K562 (cell line): ENCODE data around the gene DAGLA. TPM values are rescaled to one million over a fixed set of nuclear protein-coding genes. Genes with fewer than 3 reads are reported as not detected.

Source experiments
- ATAC-seq: fragments of 200-7000 bp; cut with Tn5 transposase; 3 replicates; pipeline ENCODE4 v1.9.1; 2020; ENCODE audit warnings: moderate library complexity
- BruUV-seq: library from RNA; stranded (reverse); fragments of 400-500 nt; replicated peaks from 2 replicates; lab custom pipeline; 2021; lab: Mats Ljungman, UMichigan
- CTCF ChIA-PET: fragments of 300-600 bp; formaldehyde crosslinking; extraction: SDS; loops from one replicate; lab custom pipeline; 2021; ENCODE audit warnings: low intra/inter-chr PET ratio; lab: Yijun Ruan, JAX
- POLR2A ChIA-PET: fragments of 300-600, 350-650 bp; sonication (Branson Sonifier 250); formaldehyde crosslinking; extraction: SDS; loops from one replicate; lab custom pipeline; 2021; ENCODE audit warnings: antibody characterized with exemption, inconsistent platforms; lab: Yijun Ruan, JAX
- DNase-seq, 4 experiments: peaks; one replicate each; pipeline versions ENCODE4 v3.0.0 to v3.0.0-alpha.2; 2011 to 2018; ENCODE audit warnings: low spot score in 3 of 4, mixed read lengths in 3 of 4; ENCODE audit errors: extremely low read depth in 1 of 4
- FAIRE-seq: peaks from 2 replicates; lab custom pipeline; 2011; peaks lifted over from hg19 to GRCh38; lab: Jason Lieb, UNC
- H2AFZ ChIP-seq: 2 replicates; pipeline ENCODE4 v1.6.0; 2011; ENCODE audit warnings: low read depth, low read length, control low read depth, inconsistent platforms
- H3K27ac ChIP-seq: fragments of 200-600 bp; 3 replicates; pipeline ENCODE4 v1.8.0; 2011; ENCODE audit warnings: low read depth, mild to moderate bottlenecking, control low read depth, inconsistent platforms, low read length, moderate library complexity, mixed read lengths; ENCODE audit errors: extremely low read depth
- H3K27me3 ChIP-seq, 2 experiments: fragments of 300-600 bp in 1 of 2; 2 replicates in 1 of 2; 3 replicates in 1 of 2; pipeline versions ENCODE4 v1.6.0 to v1.8.0; 2011; ENCODE audit warnings: inconsistent platforms in 2 of 2, low read length in 2 of 2, mild to moderate bottlenecking in 1 of 2, mixed read lengths in 1 of 2, moderate library complexity in 1 of 2; ENCODE audit not compliant: control insufficient read depth in 2 of 2, insufficient read depth in 2 of 2
- H3K36me3 ChIP-seq: fragments of 300-600 bp; 3 replicates; pipeline ENCODE4 v1.8.0; 2011; ENCODE audit warnings: mild to moderate bottlenecking, low read length, inconsistent platforms; ENCODE audit not compliant: control insufficient read depth, insufficient read depth
- H3K4me1 ChIP-seq, 2 experiments: fragments of 200-600 bp in 1 of 2; replicated peaks in 1 of 2; 2 replicates in 1 of 2; 3 replicates in 1 of 2; pipeline versions ENCODE4 v1.5.1 to v1.8.0; 2011; ENCODE audit warnings: inconsistent platforms in 2 of 2, low read length in 2 of 2, mild to moderate bottlenecking in 1 of 2, mixed read lengths in 1 of 2, moderate library complexity in 1 of 2; ENCODE audit not compliant: control insufficient read depth in 2 of 2, insufficient read depth in 2 of 2
- H3K4me2 ChIP-seq: 2 replicates; pipeline ENCODE4 v1.6.1; 2011; ENCODE audit warnings: low read length, control low read depth, inconsistent platforms, mixed read lengths; ENCODE audit not compliant: insufficient read depth
- H3K4me3 ChIP-seq: fragments of 200-600 bp; sonication (generic), shearing (Covaris generic); 2 replicates; pipeline ENCODE4 v1.5.1; 2016; ENCODE audit warnings: control low read depth, inconsistent platforms
- H3K79me2 ChIP-seq: fragments of 200-600 bp; 3 replicates; pipeline ENCODE4 v1.8.0; 2011; ENCODE audit warnings: low read length, inconsistent platforms; ENCODE audit not compliant: control insufficient read depth, insufficient read depth
- H3K9ac ChIP-seq, 2 experiments: 2 replicates each; pipeline versions ENCODE4 v1.6.0 to v1.6.1; 2011; ENCODE audit warnings: low read depth in 2 of 2, low read length in 2 of 2, control low read depth in 1 of 2, inconsistent platforms in 1 of 2, mild to moderate bottlenecking in 1 of 2, mixed read lengths in 1 of 2; ENCODE audit not compliant: insufficient read depth in 1 of 2
- H3K9me1 ChIP-seq: one replicate; pipeline ENCODE4 v1.6.0; 2011; ENCODE audit warnings: inconsistent platforms, mild to moderate bottlenecking, low read length, moderate library complexity; ENCODE audit not compliant: control insufficient read depth, insufficient read depth
- H3K9me3 ChIP-seq: replicated peaks from 2 replicates; pipeline ENCODE4 v1.5.1; 2011; ENCODE audit warnings: low read depth, low read length, inconsistent platforms; ENCODE audit not compliant: control insufficient read depth, insufficient read depth
- H4K20me1 ChIP-seq: replicated peaks from 2 replicates; pipeline ENCODE4 v1.6.1; 2011; ENCODE audit warnings: low read length, inconsistent platforms, mixed read lengths; ENCODE audit not compliant: control insufficient read depth, insufficient read depth
- ASH1L ChIP-seq: fragments of 450-650 bp; IDR thresholded peaks from 2 replicates; pipeline ENCODE4 v1.6.1; 2018; ENCODE audit warnings: borderline replicate concordance, mild to moderate bottlenecking, low read depth; ENCODE audit not compliant: partially characterized antibody
- DDX20 ChIP-seq: fragments of 450-650 bp; IDR thresholded peaks from 2 replicates; pipeline ENCODE4 v1.6.1; 2016; ENCODE audit warnings: missing genetic modification characterization, low read depth, mild to moderate bottlenecking, missing compliant biosample characterization, moderate library complexity
- IFI16 ChIP-seq: fragments of 250-450 bp; sonication (Bioruptor Pico); IDR thresholded peaks from 2 replicates; pipeline ENCODE4 v2.1.2; 2022; ENCODE audit warnings: mild to moderate bottlenecking, inconsistent platforms
- LEF1 ChIP-seq: fragments of 450-650 bp; IDR thresholded peaks from 2 replicates; pipeline ENCODE4 v1.6.1; 2016; ENCODE audit warnings: mild to moderate bottlenecking
- MEF2D ChIP-seq: conservative IDR thresholded peaks from 2 replicates; pipeline ENCODE4 v1.6.1; 2016; ENCODE audit warnings: low read depth, missing genetic modification characterization, missing compliant biosample characterization
- ZBTB49 ChIP-seq: sonication (generic); formaldehyde crosslinking; IDR thresholded peaks from 2 replicates; pipeline ENCODE4 v1.8.0; 2022; ENCODE audit warnings: missing genetic modification reagents, mild to moderate bottlenecking, borderline replicate concordance
- ZNF644 ChIP-seq: fragments of 200-800 bp; sonication (Bioruptor generic); IDR thresholded peaks from 2 replicates; pipeline ENCODE4 v1.6.1; 2016; ENCODE audit warnings: low read depth, missing genetic modification characterization, missing compliant biosample characterization
- ZNF778 ChIP-seq: fragments of 450-650 bp; formaldehyde crosslinking; IDR thresholded peaks from 2 replicates; pipeline ENCODE4 v1.4.0; 2020; ENCODE audit warnings: mild to moderate bottlenecking, moderate library complexity
- WGBS: fragments of 100-300 bp; shearing (Covaris generic); methylation state at CpG from one replicate; pipeline ENCODE4 v1.1.6; 2016; ENCODE audit warnings: low coverage, mixed read lengths; ENCODE audit not compliant: insufficient coverage; ENCODE audit errors: missing lambda C conversion rate; 5-methylcytosine and 5-hydroxymethylcytosine counted together
- in situ Hi-C: fragments of 300-500 bp; cut with MboI; formaldehyde crosslinking; loops from 4 replicates; pipeline ENCODE4 v1.15.0; 2018; ENCODE audit warnings: inconsistent platforms, mixed read lengths
- intact Hi-C: fragments of 100-400 bp; cut with micrococcal nuclease; formaldehyde crosslinking; loops from 2 replicates; pipeline ENCODE4 v1.14.2; 2022
- polyA plus RNA-seq, 8 experiments: library from polyadenylated mRNA; depleted of rRNA in 4 of 8; stranded (reverse) in 5 of 8; unstranded in 3 of 8; fragments of >200 nt; fragmentation: Nextera tagmentation in 2 of 8; fragmentation: Illumina TruSeq in 1 of 8; extraction: Ambion mirVana in 2 of 8; extraction: Trizol in 1 of 8; gene quantifications; 2 replicates each; pipeline versions ENCODE4 v1.2.1 to v1.2.3, GENCODE V29; 2011 to 2014; ENCODE audit warnings: inconsistent platforms in 1 of 8, missing spikeins in 1 of 8
- total RNA-seq, 7 experiments: library from RNA; depleted of rRNA in 6 of 7; stranded (reverse); fragments of >200 nt in 6 of 7; fragmentation: Illumina TruSeq in 2 of 7; extraction: Trizol in 2 of 7; gene quantifications; 2 replicates each; pipeline versions ENCODE4 v1.2.1 to v1.2.3, GENCODE V29; 2011 to 2021; ENCODE audit warnings: low replicate concordance in 1 of 7
- TF ChIP-seq, protein P1 (sequence below): fragments of 450-650 bp; formaldehyde crosslinking; IDR thresholded peaks from 2 replicates; pipeline ENCODE4 v1.4.0; 2022; ENCODE audit warnings: missing genetic modification characterization

Gene DAGLA
- total and polyA plus RNA-seq, 9 of the 15 experiments (the other 6 are each of a cell fraction or from before 2014, with no cell fraction given): 0.03 to 0.16 (median 0.04) TPM; not detected in 4

DNA sequence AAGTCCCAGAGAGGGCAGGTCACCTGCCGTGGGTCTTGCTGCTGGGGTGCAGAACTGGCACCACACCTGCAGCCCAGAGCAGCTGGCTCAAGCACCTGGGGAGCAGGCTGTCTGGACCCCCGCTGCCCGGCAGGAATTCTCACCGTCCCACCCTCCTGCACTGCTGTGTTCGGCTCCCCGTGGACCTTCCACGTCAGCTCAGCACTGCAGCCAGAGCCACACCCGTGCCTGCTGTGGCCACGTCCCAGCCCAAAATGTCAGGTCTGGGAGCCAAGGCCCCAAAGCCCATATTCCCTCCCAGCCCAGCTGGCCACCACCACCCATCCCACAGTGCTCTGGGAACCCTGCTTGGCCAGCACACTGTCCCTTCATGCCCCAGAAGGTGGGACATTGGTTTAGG is 44.2 kb downstream of the DAGLA start:
- CTCF ChIA-PET: no interaction called here
- ATAC-seq: no peak
- no peak for TF ChIP-seq LEF1
- no peak for TF ChIP-seq ZBTB49 (CRISPR knock-in tag)
- TF ChIP-seq, protein P1, sequence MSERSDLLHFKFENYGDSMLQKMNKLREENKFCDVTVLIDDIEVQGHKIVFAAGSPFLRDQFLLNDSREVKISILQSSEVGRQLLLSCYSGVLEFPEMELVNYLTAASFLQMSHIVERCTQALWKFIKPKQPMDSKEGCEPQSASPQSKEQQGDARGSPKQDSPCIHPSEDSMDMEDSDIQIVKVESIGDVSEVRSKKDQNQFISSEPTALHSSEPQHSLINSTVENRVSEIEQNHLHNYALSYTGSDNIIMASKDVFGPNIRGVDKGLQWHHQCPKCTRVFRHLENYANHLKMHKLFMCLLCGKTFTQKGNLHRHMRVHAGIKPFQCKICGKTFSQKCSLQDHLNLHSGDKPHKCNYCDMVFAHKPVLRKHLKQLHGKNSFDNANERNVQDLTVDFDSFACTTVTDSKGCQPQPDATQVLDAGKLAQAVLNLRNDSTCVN (CRISPR knock-in tag): no peak
- TF ChIP-seq DDX20: no peak
- TF ChIP-seq ZNF644 (tag): no peak
- no peak for TF ChIP-seq IFI16 (CRISPR knock-in tag)
- TF ChIP-seq ASH1L: no peak
- no peak for TF ChIP-seq MEF2D
- TF ChIP-seq ZNF778 (CRISPR knock-in tag): no peak
- no peak overlapping the region for H3K4me3 ChIP-seq
- DNase-seq: no peak
- H3K9ac ChIP-seq: no peak overlapping the region
- no peaks in the 10 kb centered on the region for H3K36me3 ChIP-seq
- no peaks in the 10 kb centered on the region for H3K9me1 ChIP-seq
- in situ Hi-C loops (no loop called here), intact Hi-C loops (no loop called here)
- H3K27ac ChIP-seq: no peak overlapping the region
- WGBS: 5% methylated on average over 9 of the region's 9 CpGs
- H3K27me3 ChIP-seq: peaks cover 3 to 49% of the 10 kb centered on the region in 2 experiments; a peak in 4 of 5 replicates
- no peak overlapping the region for H2AFZ ChIP-seq
- POLR2A ChIA-PET: interaction anchor here (0.7 to 1.5 kb wide), 4 partner anchors 9 to 19 kb away, joined by 3 to 5 read pairs (median 4); no protein-coding TSS in a partner anchor
- no TSS peak for BruUV-seq
- H3K4me1 ChIP-seq: peaks cover 0 to 27% of the 10 kb centered on the region in 2 experiments; a peak in 2 of 5 replicates
- no peaks in the 10 kb centered on the region for H3K9me3 ChIP-seq
- no peak overlapping the region for H3K4me2 ChIP-seq
- no peaks in the 10 kb centered on the region for H3K79me2 ChIP-seq
- no peak for FAIRE-seq
- peaks cover 4% of the 10 kb centered on the region for H4K20me1 ChIP-seq
